Prostate gland (tissue), 2 donors: ENCODE measurements around the gene CYP3A4.

Source experiments
- POLR2A ChIP-seq: fragments of 450-650 bp; IDR thresholded peaks from one replicate; pipeline ENCODE4 v1.6.1; 2016; ENCODE audit warnings: antibody characterized with exemption, mild to moderate bottlenecking
- TF ChIP-seq, protein P1 (sequence below), 4 experiments: fragments of 200-600 bp in 2 of 4; fragments of 450-650 bp in 2 of 4; sonication (generic) in 2 of 4; IDR thresholded peaks; 1 replicate in 3 of 4; 2 replicates in 1 of 4; pipeline ENCODE4 v1.5.1; 2016 to 2019; ENCODE audit warnings: antibody characterized with exemption in 4 of 4, mild to moderate bottlenecking in 2 of 4, moderate library complexity in 2 of 4

DNA sequence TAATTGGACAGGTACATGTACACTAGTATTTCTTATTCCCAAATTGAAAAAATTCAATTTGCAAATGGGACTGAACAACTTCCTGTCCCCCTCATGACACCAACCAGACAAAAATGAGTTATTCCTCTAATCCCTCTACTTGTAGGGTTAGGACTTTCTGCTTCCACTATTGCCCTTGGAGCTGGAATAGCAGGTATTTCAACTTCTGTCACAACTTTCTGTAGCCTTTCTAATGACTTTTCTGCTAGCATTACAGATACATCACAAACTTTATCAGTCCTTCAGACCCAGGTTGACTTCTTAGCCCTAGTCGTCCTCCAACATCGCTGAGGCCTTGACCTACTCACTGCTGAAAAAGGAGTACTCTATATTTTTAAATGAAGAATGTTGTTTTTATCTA lies 55.4 kb downstream of the CYP3A4 start:
- TF ChIP-seq POLR2A: no peak
- TF ChIP-seq, protein P1, sequence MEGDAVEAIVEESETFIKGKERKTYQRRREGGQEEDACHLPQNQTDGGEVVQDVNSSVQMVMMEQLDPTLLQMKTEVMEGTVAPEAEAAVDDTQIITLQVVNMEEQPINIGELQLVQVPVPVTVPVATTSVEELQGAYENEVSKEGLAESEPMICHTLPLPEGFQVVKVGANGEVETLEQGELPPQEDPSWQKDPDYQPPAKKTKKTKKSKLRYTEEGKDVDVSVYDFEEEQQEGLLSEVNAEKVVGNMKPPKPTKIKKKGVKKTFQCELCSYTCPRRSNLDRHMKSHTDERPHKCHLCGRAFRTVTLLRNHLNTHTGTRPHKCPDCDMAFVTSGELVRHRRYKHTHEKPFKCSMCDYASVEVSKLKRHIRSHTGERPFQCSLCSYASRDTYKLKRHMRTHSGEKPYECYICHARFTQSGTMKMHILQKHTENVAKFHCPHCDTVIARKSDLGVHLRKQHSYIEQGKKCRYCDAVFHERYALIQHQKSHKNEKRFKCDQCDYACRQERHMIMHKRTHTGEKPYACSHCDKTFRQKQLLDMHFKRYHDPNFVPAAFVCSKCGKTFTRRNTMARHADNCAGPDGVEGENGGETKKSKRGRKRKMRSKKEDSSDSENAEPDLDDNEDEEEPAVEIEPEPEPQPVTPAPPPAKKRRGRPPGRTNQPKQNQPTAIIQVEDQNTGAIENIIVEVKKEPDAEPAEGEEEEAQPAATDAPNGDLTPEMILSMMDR (IDR thresholded peaks at IDR 0.05): no peak
